H1 (cell line): ENCODE measurements around the gene NDUFAF3. TPM values are rescaled to one million over a fixed set of nuclear protein-coding genes. Genes with fewer than 3 reads are reported as not detected.

ENCODE experiments used
- BCL11A ChIP-seq, 2 experiments: IDR thresholded peaks; one replicate each; pipeline ENCODE4 v1.6.1; 2011; ENCODE audit warnings: low read depth in 2 of 2, low read length in 2 of 2, mild to moderate bottlenecking in 2 of 2
- BRCA1 ChIP-seq: IDR thresholded peaks from 2 replicates; pipeline ENCODE4 v1.6.1; 2012; ENCODE audit warnings: low read depth, low read length, improper control_type of control experiment
- CBX5 ChIP-seq: fragments of 300-800, 300-1000 bp; sonication (generic); IDR thresholded peaks from 2 replicates; pipeline ENCODE4 v1.7.1; 2016; ENCODE audit warnings: antibody characterized with exemption, low read length, low read depth
- CHD1 ChIP-seq: IDR thresholded peaks from 2 replicates; pipeline ENCODE4 v1.6.1; 2012; ENCODE audit warnings: low read depth, low read length, improper control_type of control experiment
- CTBP2 ChIP-seq: IDR thresholded peaks from 2 replicates; pipeline ENCODE4 v1.7.0; 2011; ENCODE audit warnings: borderline replicate concordance, mild to moderate bottlenecking, moderate library complexity, mixed read lengths, low read length; ENCODE audit not compliant: insufficient read depth, insufficient read length
- E2F6 ChIP-seq: IDR thresholded peaks from 2 replicates; pipeline ENCODE4 v1.6.1; 2012; ENCODE audit warnings: inconsistent platforms
- JUN ChIP-seq: IDR thresholded peaks from 2 replicates; pipeline ENCODE4 v1.6.1; 2011; ENCODE audit warnings: low read depth, mild to moderate bottlenecking, improper control_type of control experiment, low read length
- KDM4A ChIP-seq: IDR thresholded peaks from one replicate; pipeline ENCODE4 v1.7.1; 2012; ENCODE audit warnings: low read depth, mild to moderate bottlenecking, moderate library complexity, low read length, inconsistent platforms; ENCODE audit not compliant: severe bottlenecking
- PHF8 ChIP-seq: fragments of 200-600 bp; sonication (generic); conservative IDR thresholded peaks from 2 replicates; pipeline ENCODE4 v1.7.1; 2012; ENCODE audit warnings: low read depth, mild to moderate bottlenecking, inconsistent platforms, low read length, moderate library complexity
- POLR2A ChIP-seq, 2 experiments: IDR thresholded peaks; 1 replicate in 1 of 2; 2 replicates in 1 of 2; pipeline ENCODE4 v1.6.1; 2011; ENCODE audit warnings: low read depth in 2 of 2, low read length in 2 of 2, mild to moderate bottlenecking in 2 of 2; ENCODE audit errors: control extremely low read depth in 1 of 2
- RBBP5 ChIP-seq: IDR thresholded peaks from 2 replicates; pipeline ENCODE4 v1.7.1; 2012; ENCODE audit warnings: low read depth, mild to moderate bottlenecking, inconsistent platforms, low read length, moderate library complexity, borderline replicate concordance
- RNF2 ChIP-seq: fragments of 200-900, 300-1000 bp; sonication (generic); IDR thresholded peaks from 2 replicates; pipeline ENCODE4 v1.7.1; 2016; ENCODE audit warnings: borderline replicate concordance, low read depth, mild to moderate bottlenecking, antibody characterized with exemption, low read length; ENCODE audit not compliant: poor library complexity, severe bottlenecking; ENCODE audit errors: missing control alignments
- SAP30 ChIP-seq: fragments of 300-600 bp; sonication (generic); IDR thresholded peaks from 2 replicates; pipeline ENCODE4 v1.7.1; 2012; ENCODE audit warnings: low read length, moderate library complexity, mild to moderate bottlenecking, inconsistent platforms; ENCODE audit not compliant: insufficient read depth, insufficient replicate concordance
- TAF7 ChIP-seq: optimal IDR thresholded peaks from 2 replicates; pipeline ENCODE3; 2011; ENCODE audit warnings: low read depth, mild to moderate bottlenecking, inconsistent platforms, low read length, moderate library complexity, borderline replicate concordance
- TBP ChIP-seq: IDR thresholded peaks from 2 replicates; pipeline ENCODE4 v1.6.1; 2011; ENCODE audit warnings: low read depth, low read length, improper control_type of control experiment
- polyA plus RNA-seq, 7 experiments: library from polyadenylated mRNA; depleted of rRNA in 3 of 7; stranded (reverse) in 5 of 7; unstranded in 2 of 7; fragments of >200 nt in 5 of 7; fragments of 200-250 nt in 2 of 7; gene quantifications; 1 replicate in 5 of 7; 2 replicates in 1 of 7; 4 replicates in 1 of 7; pipeline versions ENCODE4 v1.2.1 to v1.2.3, GENCODE V29; 2011 to 2013; ENCODE audit warnings: missing spikeins in 2 of 7, mixed read lengths in 2 of 7
- total RNA-seq: library from RNA; stranded (reverse); fragmentation: NEBNext Ultra II Directional; extraction: Animal tissue kit (Norgen Biotek cat#: 25700); gene quantifications from 2 replicates; pipeline ENCODE4 v1.2.1, GENCODE V29; 2021
- TF ChIP-seq, protein P1 (sequence below), 3 experiments: IDR thresholded peaks; 1 replicate in 2 of 3; 2 replicates in 1 of 3; pipeline versions ENCODE4 v1.5.1 to v1.6.1; 2011; ENCODE audit warnings: low read length in 3 of 3, mild to moderate bottlenecking in 3 of 3, inconsistent platforms in 2 of 3, low read depth in 1 of 3, moderate library complexity in 1 of 3; ENCODE audit not compliant: insufficient read depth in 1 of 3; ENCODE audit errors: control extremely low read depth in 1 of 3
- TF ChIP-seq, protein P2 (sequence below): IDR thresholded peaks from 2 replicates; pipeline ENCODE4 v1.6.1; 2012; ENCODE audit warnings: inconsistent platforms
- TF ChIP-seq, protein P3 (sequence below): IDR thresholded peaks from 2 replicates; pipeline ENCODE4 v1.6.1; 2011; ENCODE audit warnings: low read length, improper control_type of control experiment

Gene NDUFAF3
- total and polyA plus RNA-seq, 2 of the 8 experiments (the other 6 are each of a cell fraction or from before 2014, with no cell fraction given) = 27.8 to 45.5 TPM

GRCh38 chr3:48990636-48991469 lies 31.1 kb upstream of the NDUFAF3 start (continued):
- TF ChIP-seq, protein P1, sequence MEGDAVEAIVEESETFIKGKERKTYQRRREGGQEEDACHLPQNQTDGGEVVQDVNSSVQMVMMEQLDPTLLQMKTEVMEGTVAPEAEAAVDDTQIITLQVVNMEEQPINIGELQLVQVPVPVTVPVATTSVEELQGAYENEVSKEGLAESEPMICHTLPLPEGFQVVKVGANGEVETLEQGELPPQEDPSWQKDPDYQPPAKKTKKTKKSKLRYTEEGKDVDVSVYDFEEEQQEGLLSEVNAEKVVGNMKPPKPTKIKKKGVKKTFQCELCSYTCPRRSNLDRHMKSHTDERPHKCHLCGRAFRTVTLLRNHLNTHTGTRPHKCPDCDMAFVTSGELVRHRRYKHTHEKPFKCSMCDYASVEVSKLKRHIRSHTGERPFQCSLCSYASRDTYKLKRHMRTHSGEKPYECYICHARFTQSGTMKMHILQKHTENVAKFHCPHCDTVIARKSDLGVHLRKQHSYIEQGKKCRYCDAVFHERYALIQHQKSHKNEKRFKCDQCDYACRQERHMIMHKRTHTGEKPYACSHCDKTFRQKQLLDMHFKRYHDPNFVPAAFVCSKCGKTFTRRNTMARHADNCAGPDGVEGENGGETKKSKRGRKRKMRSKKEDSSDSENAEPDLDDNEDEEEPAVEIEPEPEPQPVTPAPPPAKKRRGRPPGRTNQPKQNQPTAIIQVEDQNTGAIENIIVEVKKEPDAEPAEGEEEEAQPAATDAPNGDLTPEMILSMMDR (IDR thresholded peaks at IDR 0.05; ENCODE audit: control extremely low read depth in 1 of 3, insufficient read depth in 1 of 3, low read depth in 1 of 3, low read length in 3 of 3) = no peak
- TF ChIP-seq PHF8 = 0 out of 2 replicates have a peak, but pooled peaks have one; percentile 14
- TF ChIP-seq KDM4A = peak; percentile 14
- no peak for TF ChIP-seq CTBP2
- 0 out of 2 replicates have a peak, but pooled peaks have one; percentile 18 for TF ChIP-seq TBP
- no peak for TF ChIP-seq RBBP5
- TF ChIP-seq CHD1 = no peak
- TF ChIP-seq, protein P2, sequence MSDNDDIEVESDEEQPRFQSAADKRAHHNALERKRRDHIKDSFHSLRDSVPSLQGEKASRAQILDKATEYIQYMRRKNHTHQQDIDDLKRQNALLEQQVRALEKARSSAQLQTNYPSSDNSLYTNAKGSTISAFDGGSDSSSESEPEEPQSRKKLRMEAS = peak; percentile 81
- peak; percentile 44 for TF ChIP-seq TAF7
- TF ChIP-seq RNF2 = no peak
- no peak for TF ChIP-seq BRCA1
- TF ChIP-seq BCL11A (IDR thresholded peaks at IDR 0.05; ENCODE audit: low read depth in 2 of 2, low read length in 2 of 2) = no peak
- TF ChIP-seq, protein P3, sequence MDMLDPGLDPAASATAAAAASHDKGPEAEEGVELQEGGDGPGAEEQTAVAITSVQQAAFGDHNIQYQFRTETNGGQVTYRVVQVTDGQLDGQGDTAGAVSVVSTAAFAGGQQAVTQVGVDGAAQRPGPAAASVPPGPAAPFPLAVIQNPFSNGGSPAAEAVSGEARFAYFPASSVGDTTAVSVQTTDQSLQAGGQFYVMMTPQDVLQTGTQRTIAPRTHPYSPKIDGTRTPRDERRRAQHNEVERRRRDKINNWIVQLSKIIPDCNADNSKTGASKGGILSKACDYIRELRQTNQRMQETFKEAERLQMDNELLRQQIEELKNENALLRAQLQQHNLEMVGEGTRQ = peak; percentile 81
- peak; percentile 29 for TF ChIP-seq E2F6
- peak; percentile 38 for TF ChIP-seq SAP30
- TF ChIP-seq CBX5 = no peak
- no peak; a peak in 1 of 3 replicates for TF ChIP-seq POLR2A (IDR thresholded peaks at IDR 0.05; ENCODE audit: control extremely low read depth in 1 of 2, low read depth in 2 of 2, low read length in 2 of 2)
- TF ChIP-seq JUN = no peak
